CD14-positive monocyte (primary cell): ENCODE data around the gene AADACL4. TPM values are rescaled to one million over a fixed set of nuclear protein-coding genes. Genes with fewer than 3 reads are reported as not detected.

Experiments
- DNase-seq, 3 donors: peaks; one replicate each; pipeline ENCODE4 v3.0.0-alpha.2; 2011 to 2022
- H2AFZ ChIP-seq: 2 replicates; pipeline ENCODE4 v1.6.0; 2012; ENCODE audit warnings: mild to moderate bottlenecking, low read depth, low read length, inconsistent platforms; ENCODE audit not compliant: insufficient read depth, poor library complexity, severe bottlenecking
- H3K27ac ChIP-seq, 2 donors: 1 replicate in 1 of 2; 2 replicates in 1 of 2; pipeline ENCODE4 v1.5.1; 2012 to 2013; ENCODE audit warnings: low read length in 2 of 2, control low read depth in 1 of 2, inconsistent platforms in 1 of 2, low read depth in 1 of 2, mild to moderate bottlenecking in 1 of 2
- H3K27me3 ChIP-seq, 2 donors: one replicate each; pipeline versions ENCODE4 v1.6.0 to v1.6.1; 2011 to 2013; ENCODE audit warnings: low read length in 2 of 2; ENCODE audit not compliant: control insufficient read depth in 2 of 2, insufficient read depth in 2 of 2
- H3K36me3 ChIP-seq, 2 donors: replicated peaks in 1 of 2; 1 replicate in 1 of 2; 2 replicates in 1 of 2; pipeline versions ENCODE4 v1.5.1 to v1.6.1; 2012 to 2013; ENCODE audit warnings: low read length in 2 of 2, control low read depth in 1 of 2, inconsistent platforms in 1 of 2, mild to moderate bottlenecking in 1 of 2; ENCODE audit not compliant: insufficient read depth in 2 of 2, control insufficient read depth in 1 of 2
- H3K4me1 ChIP-seq, 2 donors: 1 replicate in 1 of 2; 2 replicates in 1 of 2; pipeline versions ENCODE4 v1.5.1 to v1.6.1; 2012 to 2013; ENCODE audit warnings: low read length in 2 of 2, control low read depth in 1 of 2, inconsistent platforms in 1 of 2, mild to moderate bottlenecking in 1 of 2, moderate library complexity in 1 of 2; ENCODE audit not compliant: insufficient read depth in 2 of 2, control insufficient read depth in 1 of 2
- H3K4me2 ChIP-seq: replicated peaks from 2 replicates; pipeline ENCODE3; 2012; ENCODE audit warnings: low read length, moderate library complexity, mild to moderate bottlenecking; ENCODE audit not compliant: poor library complexity, severe bottlenecking; ENCODE audit errors: extremely low read depth
- H3K4me3 ChIP-seq, 3 experiments: fragments of 200-600 bp in 1 of 3; sonication (generic) in 1 of 3; replicated peaks in 1 of 3; 1 replicate in 2 of 3; 2 replicates in 1 of 3; pipeline ENCODE4 v1.5.1; 2011 to 2013; ENCODE audit warnings: low read length in 3 of 3, mild to moderate bottlenecking in 3 of 3, control low read depth in 2 of 3, low read depth in 2 of 3, inconsistent platforms in 1 of 3, moderate library complexity in 1 of 3
- H3K79me2 ChIP-seq: 2 replicates; pipeline ENCODE4 v1.6.0; 2012; ENCODE audit warnings: mild to moderate bottlenecking, control low read depth, inconsistent platforms, low read length, moderate library complexity; ENCODE audit not compliant: insufficient read depth
- H3K9ac ChIP-seq: 2 replicates; pipeline ENCODE4 v1.6.0; 2017; ENCODE audit warnings: low read length, mild to moderate bottlenecking; ENCODE audit not compliant: insufficient read depth, poor library complexity, severe bottlenecking
- H3K9me3 ChIP-seq, 2 donors: replicated peaks in 1 of 2; 1 replicate in 1 of 2; 2 replicates in 1 of 2; pipeline versions ENCODE4 v1.5.1 to v1.6.1; 2012 to 2013; ENCODE audit warnings: low read length in 2 of 2, control low read depth in 1 of 2; ENCODE audit not compliant: control insufficient read depth in 1 of 2, insufficient read depth in 1 of 2
- H4K20me1 ChIP-seq: 2 replicates; pipeline ENCODE4 v1.6.0; 2012; ENCODE audit warnings: mild to moderate bottlenecking, low read length, control low read depth, moderate library complexity; ENCODE audit not compliant: insufficient read depth
- H3K27ac Mint-ChIP-seq, 7 donors: one replicate each; pipeline ENCODE4 v1.8.0; 2020; ENCODE audit warnings: mild to moderate bottlenecking in 7 of 7, mixed read lengths in 7 of 7, moderate library complexity in 6 of 7, inconsistent platforms in 2 of 7
- H3K27me3 Mint-ChIP-seq, 3 donors: one replicate each; pipeline ENCODE4 v1.8.0; 2021 to 2022; ENCODE audit warnings: low read depth in 3 of 3, mild to moderate bottlenecking in 3 of 3, mixed read lengths in 3 of 3, moderate library complexity in 3 of 3, inconsistent platforms in 1 of 3
- H3K36me3 Mint-ChIP-seq, 2 donors: one replicate each; pipeline ENCODE4 v1.8.0; 2020; ENCODE audit warnings: mixed read lengths in 2 of 2, inconsistent platforms in 1 of 2, mild to moderate bottlenecking in 1 of 2
- H3K4me1 Mint-ChIP-seq: one replicate; pipeline ENCODE4 v1.8.0; 2020; ENCODE audit warnings: mild to moderate bottlenecking, mixed read lengths
- H3K4me3 Mint-ChIP-seq, 2 donors: one replicate each; pipeline ENCODE4 v1.8.0; 2020; ENCODE audit warnings: mild to moderate bottlenecking in 2 of 2, mixed read lengths in 2 of 2, moderate library complexity in 1 of 2
- H3K9me3 Mint-ChIP-seq, 7 donors: one replicate each; pipeline ENCODE4 v1.8.0; 2020 to 2022; ENCODE audit warnings: mixed read lengths in 7 of 7, mild to moderate bottlenecking in 6 of 7, moderate library complexity in 6 of 7, inconsistent platforms in 2 of 7
- WGBS: methylation state at CpG from one replicate; pipeline ENCODE4 v1.1.5; 2013; ENCODE audit warnings: missing lambda C conversion rate; ENCODE audit not compliant: insufficient coverage; 5-methylcytosine and 5-hydroxymethylcytosine counted together
- intact Hi-C, 2 donors: fragments of 100-400 bp; cut with micrococcal nuclease; formaldehyde crosslinking; loops; one replicate each; pipeline versions ENCODE4 v1.15.0 to v1.15.1; 2023
- polyA plus RNA-seq, 3 donors: library from polyadenylated mRNA; depleted of rRNA in 1 of 3; unstranded in 2 of 3; stranded (reverse) in 1 of 3; fragments of 300-500 nt in 2 of 3; fragments of >200 nt in 1 of 3; fragmentation: Illumina TruSeq in 2 of 3; gene quantifications; 1 replicate in 2 of 3; 2 replicates in 1 of 3; pipeline ENCODE4 v1.2.3, GENCODE V29; 2012 to 2021
- TF ChIP-seq, protein P1 (sequence below): fragments of 200-600 bp; IDR thresholded peaks from one replicate; pipeline ENCODE4 v1.8.0; 2022; ENCODE audit warnings: antibody characterized with exemption, mild to moderate bottlenecking

Gene AADACL4
- polyA plus RNA-seq, 3 donors, result not detected

DNA sequence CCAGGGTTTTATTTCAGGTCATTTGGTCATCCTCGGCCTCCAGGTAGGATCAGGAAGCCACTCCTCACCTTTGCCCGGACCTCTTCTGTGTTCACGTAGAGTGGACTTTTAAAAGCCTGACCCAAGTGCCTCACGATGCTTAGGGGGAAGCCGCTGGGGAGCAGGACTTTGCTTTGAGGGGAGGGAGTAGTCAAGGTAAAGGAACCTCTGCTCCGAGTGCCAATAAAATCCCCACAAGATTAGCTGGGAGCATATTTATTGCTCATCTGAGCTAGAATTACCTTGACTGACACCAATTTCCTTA, 25.3 kb upstream of the AADACL4 start:
- H4K20me1 ChIP-seq, result no peaks in the 10 kb centered on the region
- WGBS, result 0% methylated on average over 3 of the region's 6 CpGs
- H3K36me3 ChIP-seq, result no peaks in the 10 kb centered on the region
- H3K4me1 ChIP-seq, result peaks cover 67 to 70% of the 10 kb centered on the region in 2 donors
- Mint-ChIP-seq H3K27ac (peak overlapping the region in 6 of 7 donors; percentile 32 to 88 (median 80)), H3K9me3 (peaks cover 0 to 10% (median 5%) of the 10 kb centered on the region in 7 donors), H3K4me1 (peaks cover 59% of the 10 kb centered on the region), H3K27me3 (peaks cover 34 to 46% (median 45%) of the 10 kb centered on the region in 3 donors), H3K36me3 (peaks cover 7 to 17% of the 10 kb centered on the region in 2 donors), H3K4me3 (peak overlapping the region; percentile 96 to 98)
- peak overlapping the region in 1 of 2 donors; percentile 25 for H3K27ac ChIP-seq
- TF ChIP-seq, protein P1, sequence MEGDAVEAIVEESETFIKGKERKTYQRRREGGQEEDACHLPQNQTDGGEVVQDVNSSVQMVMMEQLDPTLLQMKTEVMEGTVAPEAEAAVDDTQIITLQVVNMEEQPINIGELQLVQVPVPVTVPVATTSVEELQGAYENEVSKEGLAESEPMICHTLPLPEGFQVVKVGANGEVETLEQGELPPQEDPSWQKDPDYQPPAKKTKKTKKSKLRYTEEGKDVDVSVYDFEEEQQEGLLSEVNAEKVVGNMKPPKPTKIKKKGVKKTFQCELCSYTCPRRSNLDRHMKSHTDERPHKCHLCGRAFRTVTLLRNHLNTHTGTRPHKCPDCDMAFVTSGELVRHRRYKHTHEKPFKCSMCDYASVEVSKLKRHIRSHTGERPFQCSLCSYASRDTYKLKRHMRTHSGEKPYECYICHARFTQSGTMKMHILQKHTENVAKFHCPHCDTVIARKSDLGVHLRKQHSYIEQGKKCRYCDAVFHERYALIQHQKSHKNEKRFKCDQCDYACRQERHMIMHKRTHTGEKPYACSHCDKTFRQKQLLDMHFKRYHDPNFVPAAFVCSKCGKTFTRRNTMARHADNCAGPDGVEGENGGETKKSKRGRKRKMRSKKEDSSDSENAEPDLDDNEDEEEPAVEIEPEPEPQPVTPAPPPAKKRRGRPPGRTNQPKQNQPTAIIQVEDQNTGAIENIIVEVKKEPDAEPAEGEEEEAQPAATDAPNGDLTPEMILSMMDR, result no peak
- peak overlapping the region; percentile 47 to 81 (median 52) for H3K4me3 ChIP-seq
- H3K4me2 ChIP-seq, result peak overlapping the region; percentile 91
- peaks cover 0 to 36% of the 10 kb centered on the region in 2 donors for H3K27me3 ChIP-seq
- no peaks in the 10 kb centered on the region for H3K9me3 ChIP-seq
- H3K9ac ChIP-seq, result peak overlapping the region; percentile 54
- H3K79me2 ChIP-seq, result peaks cover 5% of the 10 kb centered on the region
- H2AFZ ChIP-seq, result peak overlapping the region; percentile 40
- DNase-seq, result no peak
- intact Hi-C loops, result loop anchor here (2.0 kb wide), 2 partner anchors 14 to 108 kb away; no protein-coding TSS in a partner anchor

DNA sequence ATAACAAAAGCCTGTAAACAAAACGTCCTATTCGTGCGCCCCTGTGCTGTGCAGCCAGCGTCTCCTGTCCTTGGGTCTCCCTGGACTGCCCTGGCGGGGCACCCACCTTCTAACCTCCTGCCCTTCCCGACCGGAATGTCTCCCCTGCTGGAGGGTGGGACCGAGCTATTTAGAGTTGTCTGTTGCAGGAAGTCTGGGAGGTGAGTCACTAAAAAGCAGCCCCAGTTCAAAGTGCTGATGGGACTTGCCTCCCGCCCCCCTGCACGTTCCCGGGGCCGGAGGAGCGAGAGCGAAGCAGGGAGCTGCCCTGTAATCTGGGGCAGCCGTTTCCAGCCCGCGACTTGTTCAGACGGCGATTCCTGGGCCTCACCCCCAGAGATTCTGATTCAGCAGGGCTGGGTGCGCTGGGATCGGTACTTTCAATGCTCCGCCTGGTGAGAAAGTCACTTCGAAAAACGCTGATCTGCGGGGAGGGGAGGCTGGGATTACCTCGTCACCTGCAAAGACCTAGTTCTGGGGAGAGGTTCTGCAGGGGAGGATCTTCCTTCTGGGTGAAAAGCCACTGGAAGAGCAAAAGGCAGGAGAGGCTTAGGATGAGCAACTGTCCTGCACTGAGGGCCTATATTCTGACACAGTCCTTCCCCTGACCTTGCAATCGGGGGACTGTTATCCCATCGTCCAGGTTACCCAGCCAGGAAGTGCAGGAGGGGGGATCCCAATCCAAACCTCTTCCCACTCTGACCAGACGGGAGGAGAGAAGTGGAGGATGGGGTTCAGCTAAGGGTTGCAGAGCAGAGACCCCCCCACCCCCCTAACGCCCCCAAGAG, 24.7 kb upstream of the AADACL4 start:
- H3K9me3 ChIP-seq, result no peaks in the 10 kb centered on the region
- DNase-seq, result peak; percentile 72 to 79 (median 77)
- Mint-ChIP-seq H3K36me3 (peaks cover 7 to 17% of the 10 kb centered on the region in 2 donors), H3K4me3 (peak overlapping the region; percentile 96 to 98), H3K4me1 (peaks cover 57% of the 10 kb centered on the region), H3K27me3 (peaks cover 34 to 47% (median 45%) of the 10 kb centered on the region in 3 donors), H3K27ac (peak overlapping the region in 6 of 7 donors; percentile 66 to 88 (median 78)), H3K9me3 (peaks cover 0 to 10% (median 5%) of the 10 kb centered on the region in 7 donors)
- intact Hi-C loops, result loop anchor here (2.0 kb wide), 2 partner anchors 14 to 108 kb away; no protein-coding TSS in a partner anchor
- TF ChIP-seq, protein P1, result no peak
- H3K79me2 ChIP-seq, result no peaks in the 10 kb centered on the region
- H3K4me2 ChIP-seq, result peak overlapping the region; percentile 91
- H3K27ac ChIP-seq, result peak overlapping the region in 1 of 2 donors; percentile 25
- H3K4me3 ChIP-seq, result peak overlapping the region; percentile 47 to 81 (median 52)
- no peaks in the 10 kb centered on the region for H3K36me3 ChIP-seq
- H4K20me1 ChIP-seq, result no peaks in the 10 kb centered on the region
- peak overlapping the region; percentile 40 for H2AFZ ChIP-seq
- 3% methylated on average over 18 of the region's 30 CpGs for WGBS
- peaks cover 66 to 67% of the 10 kb centered on the region in 2 donors for H3K4me1 ChIP-seq
- H3K27me3 ChIP-seq, result peaks cover 0 to 36% of the 10 kb centered on the region in 2 donors
- H3K9ac ChIP-seq, result peak overlapping the region; percentile 54
